Kidney epithelial cell (primary cell): Measurements from ENCODE around the gene EIF6. TPM values are rescaled to one million over a fixed set of nuclear protein-coding genes. Genes with fewer than 3 reads are reported as not detected.
"Not testable (repeated sequence)": the region's sequence is repeated elsewhere in the genome, so short reads cannot be mapped to it uniquely, and the experiment has no call there.

ENCODE experiments used
- DNase-seq: peaks from one replicate; pipeline ENCODE4 v3.0.0-alpha.2; 2010; ENCODE audit warnings: low read depth
- H3K27me3 ChIP-seq: 2 replicates; pipeline ENCODE4 v1.6.0; 2011; ENCODE audit warnings: low read length; ENCODE audit not compliant: control insufficient read depth, insufficient read depth
- H3K36me3 ChIP-seq: 2 replicates; pipeline ENCODE4 v1.5.1; 2011; ENCODE audit warnings: low read length; ENCODE audit not compliant: control insufficient read depth, insufficient read depth
- H3K4me3 ChIP-seq: 2 replicates; pipeline ENCODE4 v1.5.1; 2011; ENCODE audit warnings: low read depth, mild to moderate bottlenecking, control low read depth, low read length
- CTCF ChIP-seq: IDR thresholded peaks from 2 replicates; pipeline ENCODE4 v1.5.1; 2011; ENCODE audit warnings: mild to moderate bottlenecking, moderate library complexity, low read length, control low read depth, inconsistent platforms; ENCODE audit not compliant: insufficient read depth, poor library complexity, severe bottlenecking
- total RNA-seq: library from RNA; depleted of rRNA; stranded (reverse); fragments of >200 nt; gene quantifications from 2 replicates; pipeline ENCODE4 v1.2.3, GENCODE V29; 2015

EIF6 gene
- total RNA-seq, 1 donor from 2014 or later, result 284 TPM

- not testable (repeated sequence) for H3K36me3 ChIP-seq, H3K4me3 ChIP-seq, H3K27me3 ChIP-seq
- DNase-seq, result peak; percentile 89
- TF ChIP-seq CTCF, result peak; percentile 29
Measured at GRCh38 chr20:35262731-35263531, 21.6 kb downstream of the EIF6 start.

- H3K27me3 ChIP-seq, H3K36me3 ChIP-seq, DNase-seq, H3K4me3 ChIP-seq: not testable (repeated sequence)
Measured at GRCh38 chr20:35262321-35262720, 22.3 kb downstream of the EIF6 start.

- no peak for DNase-seq
- H3K27me3 ChIP-seq, result no peaks in the 10 kb centered on the region
- H3K4me3 ChIP-seq, result no peak overlapping the region
- H3K36me3 ChIP-seq, result no peaks in the 10 kb centered on the region
- TF ChIP-seq CTCF, result no peak
Measured at GRCh38 chr20:35260426-35260825, 24.1 kb downstream of the EIF6 start.

GRCh38 chr20:35257175-35257909, 27.2 kb downstream of the EIF6 start:
- DNase-seq, result no peak
- H3K27me3 ChIP-seq, result no peaks in the 10 kb centered on the region
- no peak overlapping the region for H3K4me3 ChIP-seq
- no peak for TF ChIP-seq CTCF
- no peaks in the 10 kb centered on the region for H3K36me3 ChIP-seq

DNA sequence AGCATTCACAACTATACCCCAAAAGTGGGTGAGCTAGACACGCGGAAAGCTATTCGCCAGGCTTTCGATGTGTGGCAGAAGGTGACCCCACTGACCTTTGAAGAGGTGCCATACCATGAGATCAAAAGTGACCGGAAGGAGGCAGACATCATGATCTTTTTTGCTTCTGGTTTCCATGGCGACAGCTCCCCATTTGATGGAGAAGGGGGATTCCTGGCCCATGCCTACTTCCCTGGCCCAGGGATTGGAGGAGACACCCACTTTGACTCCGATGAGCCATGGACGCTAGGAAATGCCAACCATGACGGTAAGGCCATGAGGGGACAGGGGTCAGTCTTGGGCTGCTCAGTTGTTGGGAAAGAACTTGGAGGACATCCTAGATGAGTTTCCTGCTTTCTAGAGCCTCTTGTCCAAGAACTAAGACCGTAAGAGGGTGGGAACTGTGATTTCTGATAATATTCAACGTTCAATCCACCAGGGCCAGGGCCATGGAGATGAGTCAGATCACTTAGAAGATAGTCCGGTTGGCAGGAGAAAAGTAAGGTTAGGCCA, 30.0 kb downstream of the EIF6 start:
- H3K4me3 ChIP-seq, result no peak overlapping the region
- no peak for TF ChIP-seq CTCF
- H3K36me3 ChIP-seq, result no peaks in the 10 kb centered on the region

GRCh38 chr20:35253010-35253409, 31.6 kb downstream of the EIF6 start:
- no peaks in the 10 kb centered on the region for H3K36me3 ChIP-seq
- H3K27me3 ChIP-seq, result no peaks in the 10 kb centered on the region
- no peak for TF ChIP-seq CTCF
- DNase-seq, result no peak
- no peak overlapping the region for H3K4me3 ChIP-seq

More for the DNA sequence above, 30.0 kb downstream of the EIF6 start:
- DNase-seq, result no peak
- no peaks in the 10 kb centered on the region for H3K27me3 ChIP-seq

- not testable (repeated sequence) for H3K36me3 ChIP-seq, DNase-seq, H3K4me3 ChIP-seq, H3K27me3 ChIP-seq
Measured at GRCh38 chr20:35252598-35252997, 32.0 kb downstream of the EIF6 start.
